GM19395 (cell line): Measurements from ENCODE around the gene MFSD6L.

Experiments
- ATAC-seq: cut with Tn5 transposase; IDR thresholded peaks from one replicate; pipeline ENCODE4 v1.9.1; 2021; ENCODE audit warnings: mild to moderate bottlenecking, moderate library complexity; ENCODE audit not compliant: unreplicated experiment

Gene MFSD6L, protein sequence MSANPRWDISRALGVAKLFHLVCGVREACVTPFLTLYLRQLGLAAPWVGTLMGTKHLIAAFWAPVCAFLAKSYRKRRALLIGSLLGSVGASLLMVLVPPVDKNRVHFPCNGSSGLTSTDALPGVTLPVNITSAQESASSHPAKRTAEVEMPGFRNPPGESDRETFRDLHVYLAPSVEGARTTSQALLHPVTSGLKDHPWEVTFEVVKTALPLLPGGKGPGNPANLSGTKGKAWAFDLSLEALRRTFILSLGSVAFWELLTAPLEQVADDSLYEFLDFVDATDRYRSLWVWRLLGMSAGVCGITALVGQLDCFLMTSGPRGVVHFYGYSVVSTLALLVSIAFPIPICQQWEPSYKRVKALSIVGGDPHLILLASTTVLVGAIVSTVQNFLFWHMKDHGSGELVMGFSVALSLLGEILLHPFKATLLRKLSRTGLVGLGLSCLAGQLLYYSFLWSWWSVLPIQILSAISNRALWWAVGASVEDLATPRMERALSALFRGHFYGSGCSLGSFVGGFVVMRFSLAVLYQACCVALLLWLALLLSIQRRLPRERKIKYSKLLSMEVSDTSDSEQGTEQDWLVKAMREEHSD

GRCh38 chr17:8798846-8799569 lies at the start of gene MFSD6L:
Gene MFSD6L (minus strand): TSS chr17:8799365. CDS start chr17:8799120, 245 bp downstream.
- ATAC-seq: no peak

- ATAC-seq: no peak
Observed at GRCh38 chr17:8847891-8848290, 48.7 kb upstream of the MFSD6L start.

DNA sequence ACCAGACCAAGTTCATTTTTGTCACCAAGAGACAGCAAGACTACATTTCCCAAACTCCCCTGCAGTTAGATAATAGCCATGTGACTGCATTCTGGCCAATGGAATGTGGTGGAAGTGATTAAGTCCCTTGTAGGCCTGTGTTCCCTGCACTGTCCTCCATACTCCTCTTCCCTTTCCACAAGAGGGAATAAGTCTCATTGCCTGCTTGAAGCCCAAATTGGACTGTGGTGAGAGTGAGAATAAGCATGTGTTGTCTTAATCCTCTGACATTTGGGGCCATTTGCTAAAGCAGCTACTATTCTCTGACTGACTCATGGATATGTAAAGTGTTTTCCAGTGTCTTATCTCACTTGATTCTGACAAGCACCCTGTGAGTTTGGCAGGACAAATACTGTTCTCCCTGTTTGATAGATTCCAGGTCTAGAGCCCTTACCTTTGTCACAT lies 47.6 kb upstream of the MFSD6L start:
- no peak for ATAC-seq

DNA sequence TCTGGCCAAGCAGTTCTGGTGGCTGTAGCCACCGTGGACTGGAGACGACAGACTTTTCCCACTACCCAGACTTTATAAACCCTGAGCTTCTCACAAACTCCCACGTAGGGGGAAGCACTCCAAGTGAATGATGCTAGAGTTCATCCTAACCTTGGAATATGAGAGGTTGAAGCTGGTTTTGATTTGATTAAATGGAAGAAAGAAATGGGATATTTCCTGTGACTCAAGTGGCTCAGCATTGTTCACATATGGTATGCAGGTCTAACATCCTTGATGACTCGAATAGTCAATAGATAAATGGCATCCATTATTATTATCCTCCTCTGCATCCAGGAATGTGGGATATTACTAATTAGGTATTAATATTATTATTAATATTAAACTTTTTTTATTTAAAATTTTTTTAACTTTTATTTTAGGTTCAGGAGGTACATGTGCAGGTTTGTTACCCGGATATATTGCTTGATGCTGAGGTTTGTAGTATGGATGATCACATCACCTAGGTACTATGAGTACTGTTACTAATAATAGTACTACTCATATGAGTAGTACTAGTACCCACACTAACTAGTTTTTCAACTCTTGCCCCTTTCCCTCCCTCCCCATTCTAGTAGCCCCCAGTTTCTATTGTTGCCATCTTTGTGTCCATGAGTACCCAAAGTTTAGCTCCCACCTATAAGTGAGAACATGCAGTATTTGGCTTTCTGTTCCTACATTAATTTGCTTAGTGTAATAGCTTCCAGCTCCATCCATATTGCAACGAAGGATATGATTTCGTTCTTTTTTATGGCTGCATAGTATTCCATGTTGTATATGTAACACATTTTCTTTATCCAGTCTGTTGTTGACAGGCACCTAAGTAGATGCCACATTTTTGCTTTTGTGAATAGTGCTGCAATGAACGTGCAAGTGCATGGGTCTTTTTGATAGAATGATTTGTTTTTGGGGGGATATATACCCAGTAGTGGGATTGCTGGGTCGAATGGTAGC lies 45.4 kb upstream of the MFSD6L start:
- ATAC-seq: no peak

GRCh38 chr17:8843344-8843743 lies 44.2 kb upstream of the MFSD6L start:
- no peak for ATAC-seq

DNA sequence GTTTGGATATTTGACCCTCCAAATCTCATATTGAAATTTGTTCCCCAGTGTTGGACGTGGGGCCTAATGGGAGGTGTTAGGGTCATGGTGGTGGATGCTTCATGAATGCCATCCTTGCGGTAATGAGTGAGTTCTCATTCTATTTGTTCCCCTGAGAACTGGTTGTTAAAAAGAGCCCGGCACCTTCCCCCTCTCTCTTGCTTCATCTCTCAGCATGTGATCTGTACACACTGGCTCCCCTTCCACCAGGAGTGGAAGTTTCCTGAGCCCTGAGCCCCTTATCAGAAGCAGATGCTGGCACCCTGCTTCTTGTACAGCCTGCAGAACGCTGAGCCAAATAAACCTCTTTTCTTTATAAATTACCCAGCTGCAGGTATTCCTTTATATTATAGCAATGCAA lies 42.7 kb upstream of the MFSD6L start:
- no peak for ATAC-seq

DNA sequence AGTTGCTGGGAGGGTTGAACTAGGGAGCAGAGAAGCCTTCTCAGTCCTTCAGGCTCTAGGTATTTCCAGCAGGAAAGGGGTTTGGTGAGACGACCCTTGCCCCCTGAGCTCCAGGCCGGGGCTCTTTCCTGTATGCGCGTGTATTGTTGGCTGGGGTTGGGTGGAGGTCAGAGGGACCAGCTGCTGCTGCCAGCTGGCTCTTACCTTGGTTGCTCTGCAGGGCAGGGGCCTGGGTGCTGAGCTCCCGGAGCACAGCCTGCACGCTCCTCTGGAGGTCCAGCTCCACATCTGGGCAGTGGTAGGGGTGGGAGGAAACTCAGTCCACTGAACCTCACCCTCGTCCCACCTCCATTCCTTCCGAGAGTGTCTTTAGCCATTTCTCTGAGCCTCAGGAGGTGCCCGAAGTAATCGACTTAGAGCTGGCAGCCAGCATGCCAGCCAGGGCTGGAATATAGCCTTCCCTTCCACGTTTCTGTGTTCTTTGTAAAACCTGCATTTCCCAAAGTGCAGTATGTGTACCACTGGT lies 40.3 kb upstream of the MFSD6L start:
- no peak for ATAC-seq

DNA sequence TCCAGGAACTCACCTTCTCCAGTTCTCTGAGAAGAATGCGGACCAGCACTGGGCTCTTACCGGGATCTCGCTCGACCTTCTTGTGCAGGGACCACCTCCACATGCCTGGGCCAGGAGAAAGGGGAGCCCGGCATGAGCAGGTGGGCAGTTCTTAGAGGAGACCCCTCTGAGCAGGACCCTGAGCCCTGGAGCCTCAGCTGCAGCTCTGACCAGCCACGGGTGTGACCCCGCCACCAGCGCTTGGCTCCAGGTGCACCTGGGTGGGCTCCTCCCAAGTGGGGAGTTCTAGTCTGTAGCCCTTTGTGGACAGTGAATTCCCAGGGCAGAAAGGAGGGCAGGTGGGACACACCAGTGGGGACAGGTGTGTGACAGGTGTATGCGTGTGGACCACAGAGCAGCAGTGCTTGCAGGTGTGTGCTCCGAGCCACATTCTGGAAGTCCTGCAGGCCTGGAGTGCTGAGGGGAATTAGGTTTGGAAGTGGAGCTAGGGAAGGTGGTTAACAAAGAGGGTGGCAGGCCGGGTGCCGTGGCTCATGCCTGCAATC lies 39.5 kb upstream of the MFSD6L start:
- no peak for ATAC-seq

GRCh38 chr17:8837563-8838075 lies 38.5 kb upstream of the MFSD6L start:
- ATAC-seq: no peak

DNA sequence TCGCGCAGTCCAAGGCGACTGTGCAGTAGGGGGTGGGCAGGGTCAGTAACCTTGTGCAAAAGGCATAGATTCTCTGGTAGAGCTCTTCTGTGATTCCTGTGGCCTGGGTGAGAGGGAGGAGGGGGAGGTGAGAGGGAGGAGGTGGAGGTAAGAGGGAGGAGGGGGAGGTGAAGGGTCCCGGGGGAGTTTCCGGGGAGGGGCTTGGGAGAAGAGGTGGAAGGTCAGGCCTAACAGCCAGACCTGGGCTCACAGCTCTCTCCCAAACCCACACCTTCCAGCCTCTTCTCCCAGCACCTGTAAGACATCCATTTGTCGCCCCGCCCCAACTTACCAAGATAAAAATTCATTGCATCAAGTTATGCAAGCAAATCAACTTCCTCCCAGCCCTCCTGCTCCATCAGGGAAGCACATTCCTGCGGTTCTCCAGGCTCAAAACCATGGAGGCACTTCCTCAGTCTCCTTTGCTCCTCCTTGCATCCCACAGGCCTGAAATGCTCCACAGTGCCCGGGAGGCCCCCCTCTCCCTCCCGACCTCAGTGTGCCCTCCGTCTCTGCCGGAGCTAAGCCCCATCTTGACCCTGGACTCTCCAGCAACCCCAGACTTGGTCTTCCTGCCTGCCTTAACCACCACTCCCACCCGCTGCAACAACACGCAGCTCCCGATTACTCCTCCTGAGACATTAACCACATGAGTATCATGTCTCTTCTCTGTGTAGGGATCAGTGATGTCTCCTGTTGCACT lies 37.8 kb upstream of the MFSD6L start:
- ATAC-seq: no peak

DNA sequence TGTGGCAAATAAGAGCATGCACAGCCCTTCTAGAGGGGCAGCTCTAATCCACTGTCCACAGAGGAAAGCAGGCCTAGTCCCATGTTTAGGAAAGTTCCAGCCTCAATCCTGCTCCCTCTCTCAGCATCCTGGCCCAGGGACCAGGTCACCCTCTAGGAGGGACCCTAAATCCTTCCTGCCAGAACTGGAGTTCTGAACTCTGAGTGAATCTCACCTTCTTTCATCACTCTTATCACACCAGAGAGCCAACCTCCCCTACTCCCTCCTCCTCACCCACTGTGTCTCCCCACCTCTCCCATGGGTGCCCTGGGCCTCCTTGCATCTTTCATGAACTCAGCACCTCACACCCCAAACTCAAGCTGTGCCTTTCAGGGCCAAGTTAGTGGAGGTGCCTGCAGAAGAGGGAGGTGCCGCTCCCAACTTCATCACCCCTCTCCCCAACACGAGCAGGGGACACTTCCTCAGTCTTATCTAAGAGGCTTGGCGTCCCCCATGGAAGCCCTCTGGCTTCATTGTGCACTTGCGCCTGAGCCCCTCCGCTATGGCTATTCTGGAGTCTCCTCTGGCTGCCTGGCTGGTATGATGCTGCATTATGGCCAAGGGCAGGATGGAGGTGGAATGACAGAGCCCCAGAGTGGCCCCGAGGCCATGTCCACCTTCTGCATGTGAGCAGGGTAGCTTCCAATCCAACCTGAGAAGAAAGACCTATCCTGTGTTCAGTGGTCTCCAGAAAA lies 36.6 kb upstream of the MFSD6L start:
- ATAC-seq: no peak

- ATAC-seq: no peak
Observed at GRCh38 chr17:8835106-8835505, 35.9 kb upstream of the MFSD6L start.

GRCh38 chr17:8832711-8833352 lies 33.7 kb upstream of the MFSD6L start:
- no peak for ATAC-seq

- no peak for ATAC-seq
Observed at GRCh38 chr17:8831234-8831849, 32.2 kb upstream of the MFSD6L start.

- no peak for ATAC-seq
Observed at GRCh38 chr17:8830141-8830540, 31.0 kb upstream of the MFSD6L start.

DNA sequence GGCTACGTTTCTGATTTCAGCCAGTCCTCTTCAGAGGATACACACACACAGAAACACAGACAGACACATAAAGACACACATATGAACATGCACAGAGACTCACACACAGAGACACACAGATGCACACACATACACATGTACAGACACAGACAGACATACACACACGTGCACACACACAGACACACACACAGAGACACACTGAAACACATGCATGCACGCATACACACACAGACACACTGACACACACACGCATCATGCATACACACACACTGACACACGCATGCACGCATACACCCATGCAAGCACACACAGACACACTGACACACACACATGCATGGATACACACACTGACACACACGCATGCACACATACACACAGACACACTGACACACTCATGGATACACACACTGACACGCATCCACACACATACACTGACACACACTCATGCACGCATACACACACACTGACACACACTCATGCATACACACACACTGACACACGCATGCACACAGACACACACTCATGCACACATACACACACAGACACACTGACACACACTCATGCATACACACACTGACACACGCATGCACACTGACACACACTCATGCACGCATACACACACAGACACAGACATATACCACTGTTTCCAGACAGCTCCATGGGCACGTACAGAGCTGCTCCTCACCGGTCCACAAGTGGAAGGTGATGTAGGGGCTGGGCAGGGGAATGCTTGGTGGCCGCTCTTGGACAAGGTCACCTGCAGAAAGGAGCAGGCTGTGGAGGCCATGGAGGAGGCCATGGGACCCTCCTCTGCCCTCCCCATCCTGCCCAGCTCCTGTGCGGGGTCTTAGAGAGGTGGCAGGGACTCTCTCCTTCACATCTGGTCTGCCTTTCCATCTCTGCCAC lies 30.1 kb upstream of the MFSD6L start:
- no peak for ATAC-seq

DNA sequence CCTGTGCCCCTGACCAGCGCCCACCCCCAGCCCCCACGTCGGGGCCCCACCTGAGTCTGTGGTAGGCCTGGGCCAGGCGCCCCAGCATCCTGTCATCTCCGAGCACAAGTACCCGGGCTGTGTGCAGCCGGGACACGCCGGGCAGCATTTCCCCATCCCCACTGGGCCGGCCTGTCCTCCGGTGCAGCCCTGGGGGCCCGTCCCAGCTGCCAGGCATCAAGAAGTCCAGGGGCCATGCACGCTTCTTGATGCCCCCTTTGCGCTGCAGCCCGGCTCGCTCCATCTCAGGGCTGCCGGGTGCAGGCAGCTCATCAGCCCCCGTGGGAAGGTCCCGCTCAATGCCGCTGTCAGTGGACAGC lies 29.3 kb upstream of the MFSD6L start:
- ATAC-seq: no peak
